Adrenal gland (tissue), 12 donors: ENCODE results near the gene ID1. TPM values are rescaled to one million over a fixed set of nuclear protein-coding genes. Genes with fewer than 3 reads are reported as not detected.
"Not testable (repeated sequence)": the region's sequence is repeated elsewhere in the genome, so short reads cannot be mapped to it uniquely, and the experiment has no call there.

Source experiments
- DNase-seq, 7 donors: peaks; one replicate each; pipeline ENCODE4 v3.0.0-alpha.2; 2019 to 2020
- H3K27ac ChIP-seq, 5 donors: fragments of 200-600 bp; sonication (generic) in 4 of 5; 1 replicate in 3 of 5; 2 replicates in 2 of 5; pipeline versions ENCODE4 v1.5.1 to v1.8.0; 2016 to 2020; ENCODE audit warnings: mild to moderate bottlenecking in 1 of 5
- H3K27me3 ChIP-seq: fragments of 200-600 bp; 2 replicates; pipeline ENCODE4 v1.8.0; 2021
- H3K36me3 ChIP-seq, 2 donors: fragments of 200-600 bp; replicated peaks in 1 of 2; 1 replicate in 1 of 2; 2 replicates in 1 of 2; pipeline versions ENCODE4 v1.5.1 to v1.8.0; 2018 to 2022
- H3K4me1 ChIP-seq, 2 donors: fragments of 200-600 bp; replicated peaks in 1 of 2; 1 replicate in 1 of 2; 2 replicates in 1 of 2; pipeline versions ENCODE4 v1.5.1 to v1.8.0; 2018 to 2021
- H3K4me3 ChIP-seq, 4 donors: fragments of 200-600 bp; sonication (generic) in 3 of 4; one replicate each; pipeline ENCODE4 v1.5.1; 2016 to 2018
- H3K9me3 ChIP-seq, 3 donors: fragments of 200-600 bp; sonication (generic) in 1 of 3; replicated peaks in 1 of 3; 1 replicate in 2 of 3; 2 replicates in 1 of 3; pipeline versions ENCODE4 v1.5.1 to v1.8.0; 2016 to 2021
- POLR2A ChIP-seq, 2 donors: fragments of 450-650 bp; IDR thresholded peaks; one replicate each; pipeline ENCODE4 v1.6.1; 2017; ENCODE audit warnings: antibody characterized with exemption in 2 of 2, mild to moderate bottlenecking in 2 of 2, moderate library complexity in 1 of 2
- WGBS, 4 donors: extraction: QIAGEN DNeasy Blood & Tissue Kit in 2 of 4; methylation state at CpG; one replicate each; pipeline versions ENCODE4 v1.1.5 to v1.1.7; 2013 to 2017; 5-methylcytosine and 5-hydroxymethylcytosine counted together
- intact Hi-C, 2 donors: fragments of 100-400 bp; cut with DNase I; formaldehyde crosslinking; loops; one replicate each; pipeline versions ENCODE4 v1.14.1 to v1.15.0; 2022 to 2023
- polyA plus RNA-seq, 3 donors: library from polyadenylated mRNA; stranded (reverse); fragments of 200-250 nt in 2 of 3; fragments of 350-450 nt in 1 of 3; fragmentation: Illumina TruSeq in 1 of 3; extraction: RNeasy Lipid Tissue Mini Kit (QIAGEN cat#74804) in 1 of 3; gene quantifications; one replicate each; pipeline ENCODE4 v1.2.3, GENCODE V29; 2013 to 2014
- total RNA-seq, 9 donors: library from RNA; depleted of rRNA in 4 of 9; stranded (reverse); fragments of >200 nt in 4 of 9; fragments of 120-200 nt in 1 of 9; fragmentation: NEBNext Ultra II Directional in 1 of 9; extraction: Animal tissue kit (Norgen Biotek cat#: 25700) in 1 of 9; gene quantifications; one replicate each; pipeline versions ENCODE4 v1.1.0 to v1.2.4, GENCODE V29; 2013 to 2023
- TF ChIP-seq, protein P1 (sequence below), 6 experiments: fragments of 450-650 bp in 4 of 6; fragments of 200-600 bp in 2 of 6; sonication (generic) in 1 of 6; IDR thresholded peaks; 1 replicate in 5 of 6; 2 replicates in 1 of 6; pipeline versions ENCODE4 v1.5.1 to v1.8.0; 2016 to 2021; ENCODE audit warnings: antibody characterized with exemption in 6 of 6, mild to moderate bottlenecking in 2 of 6, moderate library complexity in 1 of 6
- donor health status: healthy with polysubstance abuse.
- donor health status: Bipolar disorder and iron deficiency.
- donor health status: DM: yes; HTN: yes; CAD: no.
- donor health status: DM: no; HTN: no; CAD: no.
- donor health status: DM: no; HTN: no; CAD: no.
- donor health status: DM: yes; HTN: yes; CAD: no.

ID1 gene
- total and polyA plus RNA-seq, 12 donors = 19.8 to 468 (median 113) TPM

DNA sequence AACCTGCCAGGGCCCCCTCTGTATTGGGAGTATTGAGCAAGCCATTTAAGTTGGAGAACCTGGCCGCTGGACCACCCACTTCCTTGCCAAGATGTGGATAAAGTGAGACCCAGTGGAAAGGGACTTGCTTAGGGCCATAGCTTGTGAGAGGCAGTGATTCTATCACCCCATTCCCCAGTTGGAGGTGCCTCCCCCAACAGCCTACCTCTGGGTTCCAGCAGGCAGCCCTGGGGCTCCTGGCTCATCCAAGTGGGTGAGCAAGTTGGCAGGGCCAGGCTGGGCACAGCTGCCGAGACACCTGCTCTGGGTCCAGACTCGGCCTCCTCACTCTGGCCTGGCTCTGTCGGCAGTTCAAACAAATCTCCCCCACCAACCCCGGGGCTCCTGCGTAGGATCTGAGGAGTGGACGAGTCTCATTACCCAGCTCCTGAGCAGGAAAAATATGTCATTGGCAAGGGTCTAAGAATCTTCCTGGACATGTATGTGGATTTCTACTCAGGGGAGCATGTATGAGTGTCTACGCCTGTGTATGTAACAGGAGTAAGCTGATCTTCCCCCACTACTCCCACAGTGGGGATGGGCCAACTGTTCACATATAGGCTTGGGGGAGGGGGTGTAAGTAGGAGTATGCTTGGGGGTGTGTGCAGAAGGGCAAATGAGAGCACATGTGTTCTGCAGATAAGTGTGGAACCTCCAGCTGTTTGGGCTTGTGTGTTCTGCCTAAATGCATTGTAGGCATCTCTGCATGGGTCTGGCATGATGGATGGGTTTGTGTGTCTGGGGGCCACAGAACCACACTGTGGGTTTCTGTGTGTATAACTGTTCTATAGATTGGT lies 1.9 kb downstream of the ID1 start:
- intact Hi-C loops = no loop called here
- peaks cover 0 to 29% of the 10 kb centered on the region in 2 donors for H3K4me1 ChIP-seq

DNA sequence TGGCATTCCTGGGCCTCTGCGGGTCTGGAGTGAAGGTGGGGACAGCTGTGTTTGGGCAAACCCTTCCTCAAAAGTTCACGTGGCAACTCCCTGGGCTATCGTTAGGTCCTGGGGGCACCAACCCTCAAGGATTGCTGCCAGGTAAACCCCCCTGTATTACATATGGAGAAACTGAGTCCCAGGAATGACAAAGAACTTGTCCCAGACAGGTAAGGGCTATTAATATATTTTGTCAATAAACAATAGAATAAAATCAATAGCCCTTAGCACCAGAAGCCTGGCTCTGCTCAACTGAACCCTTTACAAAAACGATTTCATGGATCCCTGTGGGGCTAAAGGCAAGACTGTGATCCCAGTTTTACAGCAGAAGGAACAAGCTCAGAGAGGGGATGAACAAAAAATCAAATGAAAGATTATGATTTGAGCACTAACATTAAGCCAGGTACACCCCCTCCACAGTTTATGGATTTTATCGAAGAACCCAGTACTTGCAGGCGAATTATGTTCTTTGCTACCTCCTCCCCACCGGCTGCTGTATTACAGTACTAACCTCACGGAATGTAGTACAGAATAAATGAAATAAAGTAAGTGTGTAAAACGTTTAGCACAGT lies 2.7 kb downstream of the ID1 start:
- DNase-seq = no peak
- H3K4me1 ChIP-seq = peaks cover 0 to 32% of the 10 kb centered on the region in 2 donors
- intact Hi-C loops = no loop called here
- H3K27me3 ChIP-seq = no peaks in the 10 kb centered on the region
- no peaks in the 10 kb centered on the region for H3K36me3 ChIP-seq
- TF ChIP-seq, protein P1, sequence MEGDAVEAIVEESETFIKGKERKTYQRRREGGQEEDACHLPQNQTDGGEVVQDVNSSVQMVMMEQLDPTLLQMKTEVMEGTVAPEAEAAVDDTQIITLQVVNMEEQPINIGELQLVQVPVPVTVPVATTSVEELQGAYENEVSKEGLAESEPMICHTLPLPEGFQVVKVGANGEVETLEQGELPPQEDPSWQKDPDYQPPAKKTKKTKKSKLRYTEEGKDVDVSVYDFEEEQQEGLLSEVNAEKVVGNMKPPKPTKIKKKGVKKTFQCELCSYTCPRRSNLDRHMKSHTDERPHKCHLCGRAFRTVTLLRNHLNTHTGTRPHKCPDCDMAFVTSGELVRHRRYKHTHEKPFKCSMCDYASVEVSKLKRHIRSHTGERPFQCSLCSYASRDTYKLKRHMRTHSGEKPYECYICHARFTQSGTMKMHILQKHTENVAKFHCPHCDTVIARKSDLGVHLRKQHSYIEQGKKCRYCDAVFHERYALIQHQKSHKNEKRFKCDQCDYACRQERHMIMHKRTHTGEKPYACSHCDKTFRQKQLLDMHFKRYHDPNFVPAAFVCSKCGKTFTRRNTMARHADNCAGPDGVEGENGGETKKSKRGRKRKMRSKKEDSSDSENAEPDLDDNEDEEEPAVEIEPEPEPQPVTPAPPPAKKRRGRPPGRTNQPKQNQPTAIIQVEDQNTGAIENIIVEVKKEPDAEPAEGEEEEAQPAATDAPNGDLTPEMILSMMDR (IDR thresholded peaks at IDR 0.05) = no peak
- no peak for TF ChIP-seq POLR2A (IDR thresholded peaks at IDR 0.05)
- H3K9me3 ChIP-seq = no peaks in the 10 kb centered on the region
- H3K27ac ChIP-seq = peak overlapping the region in 3 of 5 donors; percentile 10 to 90 (median 81)
- H3K4me3 ChIP-seq = peak overlapping the region in 1 of 4 donors; percentile 64
- 63 to 74% (median 68%) methylated on average over 9 of the region's 9 CpGs for WGBS, 4 donors

More for the DNA sequence above, 1.9 kb downstream of the ID1 start:
- 77 to 83% (median 79%) methylated on average over 1 to 8 of the region's 8 CpGs for WGBS, 4 donors
- Histone ChIP-seq H3K36me3 (no peaks in the 10 kb centered on the region), H3K27ac (peak overlapping the region in 4 of 5 donors; percentile 71 to 90 (median 78)), H3K27me3 (no peaks in the 10 kb centered on the region), H3K9me3 (no peaks in the 10 kb centered on the region), H3K4me3 (peak overlapping the region in 2 of 4 donors; percentile 8 to 64)
- TF ChIP-seq, protein P1 (IDR thresholded peaks at IDR 0.05) = no peak
- TF ChIP-seq POLR2A (IDR thresholded peaks at IDR 0.05) = peak in 1 of 2 donors; percentile 10
- DNase-seq = peak in 3 of 7 donors; percentile 24 to 61 (median 46)

DNA sequence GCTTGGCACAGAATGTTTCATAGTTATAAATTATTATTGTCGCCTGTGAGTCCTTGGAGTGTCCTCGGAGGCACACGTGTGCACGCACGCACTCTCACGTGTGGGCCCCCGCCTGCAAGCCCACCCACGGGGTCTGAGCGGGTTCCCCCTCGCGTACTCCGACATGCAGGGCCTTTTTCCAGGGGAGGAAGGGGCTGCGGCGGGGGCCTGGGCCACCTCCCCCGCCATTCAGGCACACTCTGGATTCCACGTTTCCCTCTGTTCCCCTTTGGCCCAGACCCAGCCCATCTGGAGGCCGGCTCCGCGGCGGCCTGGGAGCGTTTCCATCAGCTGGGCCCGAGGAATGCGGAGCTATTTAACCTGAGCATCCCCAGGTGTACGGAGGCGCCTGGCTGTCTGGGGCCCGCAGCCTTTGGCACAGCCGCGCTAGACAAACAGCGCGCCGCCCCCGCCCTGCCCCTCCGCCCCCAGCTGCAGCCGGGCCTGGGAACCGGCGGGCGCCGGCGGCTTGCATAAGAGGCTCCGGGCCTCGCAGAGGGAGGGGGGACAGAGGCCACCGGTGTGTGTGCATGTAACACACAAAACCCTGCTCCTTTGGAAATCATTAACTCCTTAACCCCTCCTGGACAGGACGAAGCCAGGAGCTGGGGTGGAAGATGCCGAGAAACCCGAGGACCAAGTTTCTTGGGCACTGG lies 3.3 kb downstream of the ID1 start:
- DNase-seq = peak; percentile 41 to 79 (median 49)
- H3K27me3 ChIP-seq = no peaks in the 10 kb centered on the region
- TF ChIP-seq, protein P1 (IDR thresholded peaks at IDR 0.05) = no peak
- no peak for TF ChIP-seq POLR2A (IDR thresholded peaks at IDR 0.05)
- H3K27ac ChIP-seq = peak overlapping the region in 4 of 5 donors; percentile 10 to 90 (median 52)
- peak overlapping the region in 1 of 4 donors; percentile 64 for H3K4me3 ChIP-seq
- H3K9me3 ChIP-seq = no peaks in the 10 kb centered on the region
- no peaks in the 10 kb centered on the region for H3K36me3 ChIP-seq
- intact Hi-C loops = no loop called here
- WGBS, 4 donors = 40 to 54% (median 49%) methylated on average over 21 to 45 of the region's 45 CpGs
- peaks cover 0 to 35% of the 10 kb centered on the region in 2 donors for H3K4me1 ChIP-seq

DNA sequence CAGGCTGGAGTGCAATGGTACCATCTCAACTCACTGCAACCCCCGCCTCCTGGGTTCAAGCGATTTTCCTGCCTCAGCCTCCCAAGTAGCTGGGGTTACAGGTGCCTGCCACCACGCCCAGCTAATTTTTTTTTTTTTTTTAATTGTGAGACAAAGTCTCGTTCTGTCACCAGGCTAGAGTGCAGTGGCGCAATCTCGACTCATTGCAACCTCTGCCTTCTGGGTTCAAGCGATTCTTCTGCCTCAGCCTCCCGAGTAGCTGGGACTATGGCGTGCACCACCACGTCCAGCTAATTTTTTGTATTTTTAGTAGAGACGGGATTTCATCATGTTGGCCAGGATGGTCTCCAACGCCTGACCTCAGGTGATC lies 7.2 kb downstream of the ID1 start:
- WGBS, 4 donors = 74 to 87% (median 81%) methylated on average over 12 of the region's 12 CpGs
- not testable (repeated sequence) for DNase-seq, H3K4me3 ChIP-seq, H3K27ac ChIP-seq, H3K9me3 ChIP-seq, H3K27me3 ChIP-seq, H3K36me3 ChIP-seq
- H3K4me1 ChIP-seq = peaks cover 0 to 13% of the 10 kb centered on the region in 2 donors
- intact Hi-C loops = loop anchor here (2.0 to 5.0 kb wide), 2 partner anchors 45 to 49 kb away; no protein-coding TSS in a partner anchor
